GM23338 (cell line): ENCODE measurements around the gene CYP2W1. TPM values are rescaled to one million over a fixed set of nuclear protein-coding genes. Genes with fewer than 3 reads are reported as not detected.
"Not testable (repeated sequence)": the region's sequence is repeated elsewhere in the genome, so short reads cannot be mapped to it uniquely, and the experiment has no call there.

ENCODE experiments used
- ATAC-seq: fragments of 200-7000 bp; cut with Tn5 transposase; 3 replicates; pipeline ENCODE4 v1.9.1; 2020
- DNase-seq: peaks from one replicate; pipeline ENCODE4 v3.0.0-alpha.2; 2015; ENCODE audit warnings: low spot score
- H2AFZ ChIP-seq: fragments of 200-600 bp; sonication (generic); 2 replicates; pipeline ENCODE4 v1.8.0; 2016; ENCODE audit warnings: antibody characterized with exemption, mild to moderate bottlenecking, moderate library complexity
- H3F3A ChIP-seq: fragments of 200-600 bp; sonication (generic); replicated peaks from 2 replicates; pipeline ENCODE4 v1.8.0; 2017; ENCODE audit warnings: antibody characterized with exemption, mixed run types, low read depth
- H3K27ac ChIP-seq: fragments of 200-600 bp; sonication (generic); 2 replicates; pipeline ENCODE4 v1.6.1; 2016; ENCODE audit warnings: low read depth
- H3K27me3 ChIP-seq: fragments of 200-600 bp; sonication (generic); 2 replicates; pipeline ENCODE4 v1.8.0; 2016; ENCODE audit warnings: mild to moderate bottlenecking, mixed run types, moderate library complexity; ENCODE audit not compliant: insufficient read depth
- H3K36me3 ChIP-seq: fragments of 200-600 bp; sonication (generic); 2 replicates; pipeline ENCODE4 v1.8.0; 2016; ENCODE audit warnings: mild to moderate bottlenecking; ENCODE audit not compliant: insufficient read depth
- H3K4me1 ChIP-seq: fragments of 200-600 bp; sonication (generic); 2 replicates; pipeline ENCODE4 v1.8.0; 2016; ENCODE audit warnings: mild to moderate bottlenecking, moderate library complexity; ENCODE audit not compliant: insufficient read depth
- H3K4me2 ChIP-seq: fragments of 200-600 bp; sonication (generic); 2 replicates; pipeline ENCODE4 v1.7.1; 2017; ENCODE audit warnings: mixed run types
- H3K4me3 ChIP-seq: fragments of 200-600 bp; sonication (generic); 2 replicates; pipeline ENCODE4 v1.6.1; 2016; ENCODE audit warnings: mixed run types
- H3K79me2 ChIP-seq: fragments of 200-600 bp; sonication (generic); replicated peaks from 2 replicates; pipeline ENCODE4 v1.8.0; 2017; ENCODE audit warnings: mild to moderate bottlenecking; ENCODE audit not compliant: insufficient read depth
- H3K9me2 ChIP-seq: fragments of 200-600 bp; sonication (generic); 2 replicates; pipeline ENCODE4 v1.8.0; 2017; ENCODE audit not compliant: insufficient read depth
- H4K20me1 ChIP-seq: fragments of 200-600 bp; sonication (generic); replicated peaks from 2 replicates; pipeline ENCODE4 v1.8.0; 2017; ENCODE audit warnings: mild to moderate bottlenecking; ENCODE audit not compliant: insufficient read depth
- H3K27ac Mint-ChIP-seq: 2 replicates; pipeline ENCODE4 v1.8.0; 2020; ENCODE audit warnings: inconsistent platforms, mild to moderate bottlenecking, moderate library complexity, mixed read lengths
- H3K27me3 Mint-ChIP-seq: 3 replicates; pipeline ENCODE4 v1.8.0; 2022; ENCODE audit warnings: low read depth, mild to moderate bottlenecking, moderate library complexity, mixed read lengths, inconsistent platforms; ENCODE audit not compliant: insufficient read depth, poor library complexity
- H3K36me3 Mint-ChIP-seq: 3 replicates; pipeline ENCODE4 v1.8.0; 2021; ENCODE audit warnings: low read depth, mild to moderate bottlenecking, inconsistent platforms, moderate library complexity, mixed read lengths
- H3K4me1 Mint-ChIP-seq: 3 replicates; pipeline ENCODE4 v1.8.0; 2020; ENCODE audit warnings: mild to moderate bottlenecking, inconsistent platforms, mixed read lengths
- H3K4me3 Mint-ChIP-seq: 3 replicates; pipeline ENCODE4 v1.8.0; 2021; ENCODE audit warnings: moderate library complexity, mild to moderate bottlenecking, inconsistent platforms, mixed read lengths
- H3K9me3 Mint-ChIP-seq: 3 replicates; pipeline ENCODE4 v1.8.0; 2020; ENCODE audit warnings: moderate library complexity, mild to moderate bottlenecking, inconsistent platforms, mixed read lengths
- CTCF ChIP-seq, 2 experiments: fragments of 200-600 bp in 1 of 2; sonication (generic) in 1 of 2; conservative IDR thresholded peaks; 2 replicates each; pipeline versions ENCODE4 v1.5.1 to v1.6.1; 2016 to 2017; ENCODE audit warnings: antibody characterized with exemption in 2 of 2, low read depth in 2 of 2, mild to moderate bottlenecking in 2 of 2, moderate library complexity in 1 of 2
- ETS1 ChIP-seq: IDR thresholded peaks from 2 replicates; pipeline ENCODE4 v1.6.1; 2016; ENCODE audit warnings: antibody characterized with exemption
- EZH2 ChIP-seq: fragments of 200-600 bp; sonication (generic); IDR thresholded peaks from one replicate; pipeline ENCODE4 v1.8.0; 2017; ENCODE audit warnings: antibody characterized with exemption, mild to moderate bottlenecking, low read depth; ENCODE audit not compliant: unreplicated experiment
- ZNF462 ChIP-seq: fragments of 250-450 bp; sonication (Bioruptor Pico); IDR thresholded peaks from 2 replicates; pipeline ENCODE4 v1.5.0; 2020; ENCODE audit warnings: mild to moderate bottlenecking, moderate library complexity
- polyA plus RNA-seq: library from polyadenylated mRNA; unstranded; fragments of >200 nt; fragmentation: Nextera tagmentation; extraction: Ambion mirVana; gene quantifications from 2 replicates; pipeline ENCODE4 v1.2.1, GENCODE V29; 2016
- total RNA-seq: library from RNA; depleted of rRNA; stranded (reverse); fragments of >200 nt; shearing (Covaris generic); gene quantifications from 2 replicates; pipeline ENCODE4 v1.2.3, GENCODE V29; 2014

The CYP2W1 gene
- total and polyA plus RNA-seq, 2 experiments from 2014 or later = not detected

- no peak for TF ChIP-seq CTCF (conservative IDR thresholded peaks at IDR 0.05; ENCODE audit: low read depth in 2 of 2)
- TF ChIP-seq ZNF462 (CRISPR knock-in tag) = no peak
- TF ChIP-seq EZH2 = no peak
- TF ChIP-seq ETS1 = no peak
Observed at GRCh38 chr7:999941-1000935, 17.3 kb downstream of the CYP2W1 start (continued).

- not testable (repeated sequence) for H3K27me3 ChIP-seq, H3F3A ChIP-seq, H4K20me1 ChIP-seq, H3K4me1 Mint-ChIP-seq, H3K36me3 Mint-ChIP-seq, H2AFZ ChIP-seq, H3K36me3 ChIP-seq, H3K9me3 Mint-ChIP-seq, H3K27ac ChIP-seq, H3K4me3 ChIP-seq, H3K79me2 ChIP-seq, H3K9me2 ChIP-seq, H3K4me3 Mint-ChIP-seq, H3K4me1 ChIP-seq, H3K4me2 ChIP-seq
- Mint-ChIP-seq H3K27ac (peak overlapping the region; percentile 88), H3K27me3 (peaks cover 11% of the 10 kb centered on the region)
- DNase-seq = peak; percentile 66
- ATAC-seq = peak; percentile 55
Observed at GRCh38 chr7:1001069-1001770, 18.2 kb downstream of the CYP2W1 start.

- H3K27ac Mint-ChIP-seq, H3K4me2 ChIP-seq, H3K9me2 ChIP-seq, H2AFZ ChIP-seq, H3K36me3 ChIP-seq, DNase-seq, H3K4me3 Mint-ChIP-seq, H3K9me3 Mint-ChIP-seq, H3K27me3 ChIP-seq, H3F3A ChIP-seq, H3K4me3 ChIP-seq, H4K20me1 ChIP-seq, H3K79me2 ChIP-seq, H3K27ac ChIP-seq, H3K4me1 ChIP-seq, H3K4me1 Mint-ChIP-seq, ATAC-seq, H3K36me3 Mint-ChIP-seq: not testable (repeated sequence)
- peaks cover 13% of the 10 kb centered on the region for H3K27me3 Mint-ChIP-seq
Observed at GRCh38 chr7:1002026-1002425, 19.0 kb downstream of the CYP2W1 start.
